A549 (cell line): Measurements from ENCODE around the gene SAMD3. TPM values are rescaled to one million over a fixed set of nuclear protein-coding genes. Genes with fewer than 3 reads are reported as not detected.

Source experiments
- ATAC-seq, 2 experiments: fragments of 200-7000 bp in 1 of 2; fragments of >200 bp in 1 of 2; cut with Nextera tagmentation in 1 of 2; cut with Tn5 transposase in 1 of 2; 3 replicates each; pipeline versions ENCODE4 v1.8.0 to v1.9.1; 2018 to 2020; ENCODE audit warnings: mild to moderate bottlenecking in 1 of 2, moderate library complexity in 1 of 2
- CTCF ChIA-PET: fragments of 300-600 bp; sonication (Branson Sonifier 250); formaldehyde crosslinking; extraction: SDS; loops from one replicate; lab custom pipeline; 2021; ENCODE audit warnings: antibody characterized with exemption, inconsistent platforms; lab: Yijun Ruan, JAX
- POLR2A ChIA-PET: fragments of 350-600 bp; formaldehyde crosslinking; extraction: SDS; loops from one replicate; lab custom pipeline; 2021; ENCODE audit warnings: antibody characterized with exemption, inconsistent platforms; lab: Yijun Ruan, JAX
- DNase-seq, 2 experiments: peaks; one replicate each; pipeline versions ENCODE4 v3.0.0 to v3.0.0-alpha.2; 2011 to 2016; ENCODE audit warnings: low read depth in 1 of 2, low spot score in 1 of 2
- FAIRE-seq: peaks from 2 replicates; lab custom pipeline; 2011; peaks lifted over from hg19 to GRCh38; lab: Jason Lieb, UNC
- H3K27ac ChIP-seq, 2 experiments: fragments of >200 bp; sonication (Bioruptor Twin); formaldehyde crosslinking; 3 replicates each; pipeline ENCODE4 v1.5.1; 2016 to 2017
- H3K4me1 ChIP-seq: fragments of >200 bp; sonication (Bioruptor Twin); formaldehyde crosslinking; 3 replicates; pipeline ENCODE4 v1.6.1; 2016
- H3K4me2 ChIP-seq: fragments of >200 bp; sonication (Bioruptor Twin); formaldehyde crosslinking; 3 replicates; pipeline ENCODE4 v1.6.1; 2016
- H3K4me3 ChIP-seq: fragments of >200 bp; sonication (Bioruptor Twin); formaldehyde crosslinking; 3 replicates; pipeline ENCODE4 v1.5.1; 2016
- H3K9me3 ChIP-seq: fragments of >200 bp; sonication (Bioruptor Twin); formaldehyde crosslinking; 3 replicates; pipeline ENCODE4 v1.6.1; 2016
- BHLHE40 ChIP-seq: IDR thresholded peaks from 2 replicates; pipeline ENCODE4 v1.6.1; 2012; ENCODE audit warnings: low read depth, low read length, inconsistent platforms
- CEBPB ChIP-seq, 2 experiments: fragments of >200 bp in 1 of 2; sonication (Bioruptor Twin) in 1 of 2; formaldehyde crosslinking in 1 of 2; IDR thresholded peaks; 2 replicates each; pipeline ENCODE4 v1.6.1; 2012 to 2016
- CHD4 ChIP-seq: fragments of 200-600 bp; sonication (generic); IDR thresholded peaks from 2 replicates; pipeline ENCODE4 v1.6.1; 2016; ENCODE audit warnings: antibody characterized with exemption, mild to moderate bottlenecking, borderline replicate concordance
- EP300 ChIP-seq, 2 experiments: fragments of >200 bp; sonication (Bioruptor Twin); formaldehyde crosslinking; IDR thresholded peaks; 2 replicates in 1 of 2; 3 replicates in 1 of 2; pipeline ENCODE4 v1.6.1; 2016 to 2017
- ESRRA ChIP-seq: fragments of 150-350 bp; IDR thresholded peaks from 2 replicates; pipeline ENCODE4 v1.6.1; 2014; ENCODE audit warnings: mild to moderate bottlenecking, low read length, borderline replicate concordance
- FOSL2 ChIP-seq, 2 experiments: fragments of 450-650 bp in 1 of 2; fragments of >200 bp in 1 of 2; sonication (Bioruptor Twin) in 1 of 2; formaldehyde crosslinking; IDR thresholded peaks; 2 replicates each; pipeline versions ENCODE4 v1.5.0 to v1.6.1; 2016 to 2020; ENCODE audit warnings: mild to moderate bottlenecking in 1 of 2, moderate library complexity in 1 of 2
- NR3C1 ChIP-seq: fragments of >200 bp; sonication (Bioruptor Twin); formaldehyde crosslinking; IDR thresholded peaks from 3 replicates; pipeline ENCODE4 v1.6.1; 2017
- ZC3H11A ChIP-seq: fragments of 450-650 bp; IDR thresholded peaks from 2 replicates; pipeline ENCODE4 v1.6.1; 2014; ENCODE audit warnings: antibody characterized with exemption, mild to moderate bottlenecking
- ZSCAN20 ChIP-seq: fragments of 250-450 bp; sonication (Bioruptor Pico); IDR thresholded peaks from 2 replicates; pipeline ENCODE4 v1.8.0; 2022; ENCODE audit warnings: mild to moderate bottlenecking, moderate library complexity
- WGBS: methylation state at CpG from one replicate; pipeline ENCODE4 v1.1.6; 2017; ENCODE audit errors: missing lambda C conversion rate; 5-methylcytosine and 5-hydroxymethylcytosine counted together
- polyA plus RNA-seq, 4 experiments: library from polyadenylated mRNA; depleted of rRNA in 3 of 4; stranded (reverse); fragments of >200 nt; fragmentation: RNase III in 1 of 4; extraction: RNeasy Plus Mini Kit Qiagen cat#74134 plus additional on column Dnase treatment in 1 of 4; gene quantifications; 2 replicates in 3 of 4; 3 replicates in 1 of 4; pipeline ENCODE4 v1.2.3, GENCODE V29; 2011 to 2017
- TF ChIP-seq, protein P1 (sequence below): fragments of >200 bp; sonication (Bioruptor Twin); formaldehyde crosslinking; IDR thresholded peaks from 3 replicates; pipeline ENCODE4 v1.5.1; 2016
- TF ChIP-seq, protein P2 (sequence below): IDR thresholded peaks from 2 replicates; pipeline ENCODE4 v1.6.1; 2012; ENCODE audit warnings: low read depth, borderline replicate concordance
- TF ChIP-seq, protein P3 (sequence below): fragments of >200 bp; sonication (Bioruptor Twin); formaldehyde crosslinking; IDR thresholded peaks from 2 replicates; pipeline ENCODE4 v1.6.1; 2016
- TF ChIP-seq, protein P4 (sequence below): IDR thresholded peaks from 2 replicates; pipeline ENCODE4 v1.6.1; 2012
- TF ChIP-seq, protein P5 (sequence below): fragments of 150-350 bp; IDR thresholded peaks from 2 replicates; pipeline ENCODE4 v1.6.1; 2014; ENCODE audit warnings: low read depth, mild to moderate bottlenecking, low read length
- TF ChIP-seq, protein P6 (sequence below): fragments of >200 bp; sonication (Bioruptor Twin); formaldehyde crosslinking; IDR thresholded peaks from 3 replicates; pipeline ENCODE4 v1.6.1; 2016
- TF ChIP-seq, protein P7 (sequence below): IDR thresholded peaks from 2 replicates; pipeline ENCODE4 v1.6.1; 2012

SAMD3 gene
- polyA plus RNA-seq, 2 of the 4 experiments (the other 2 are of a cell fraction): not detected

DNA sequence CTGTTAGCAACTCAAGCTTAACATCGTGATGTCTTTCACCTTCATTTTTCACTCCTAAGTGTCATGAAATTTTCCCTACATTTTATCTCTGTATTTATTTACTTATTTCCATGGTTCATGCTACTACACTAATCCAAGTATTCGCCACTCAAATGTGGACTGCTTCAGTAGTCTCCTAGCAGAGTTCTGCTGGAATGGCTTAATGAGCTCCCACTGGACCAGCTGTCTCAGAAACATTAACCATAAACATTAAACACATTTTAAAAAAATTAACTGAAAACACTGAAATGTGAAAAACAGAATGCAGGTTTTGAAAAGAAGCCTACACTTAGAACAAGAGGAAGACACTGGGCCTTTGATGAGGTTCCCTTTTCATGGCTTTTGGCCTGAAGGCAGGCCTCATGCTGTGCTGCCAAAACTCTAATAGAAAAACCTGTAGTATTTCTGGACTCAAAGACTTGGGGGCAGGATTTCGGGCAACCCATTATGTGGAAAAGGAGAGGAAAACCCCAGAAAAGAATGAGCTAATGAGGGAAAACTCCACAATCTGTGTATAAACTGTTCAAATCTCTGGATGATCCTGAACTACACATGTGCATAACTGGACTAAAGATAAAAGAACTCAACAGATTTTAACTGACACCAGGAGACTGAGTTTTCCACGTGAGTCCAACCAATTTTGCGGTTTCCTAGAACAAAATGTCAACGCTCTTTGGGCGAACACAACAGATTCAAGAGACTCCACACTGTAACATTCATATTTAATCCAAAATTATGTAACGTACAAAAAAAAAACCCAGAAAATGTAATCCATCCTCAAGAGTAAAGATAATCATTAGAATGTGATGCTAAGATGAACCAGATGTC, 33.0 kb downstream of the SAMD3 start:
- H3K4me3 ChIP-seq: no peak overlapping the region
- 68% methylated on average over 8 of the region's 8 CpGs for WGBS
- CTCF ChIA-PET: no interaction called here
- H3K9me3 ChIP-seq: no peaks in the 10 kb centered on the region
- DNase-seq (no peak), FAIRE-seq (no peak), ATAC-seq (no peak)
- TF ChIP-seq, protein P1, sequence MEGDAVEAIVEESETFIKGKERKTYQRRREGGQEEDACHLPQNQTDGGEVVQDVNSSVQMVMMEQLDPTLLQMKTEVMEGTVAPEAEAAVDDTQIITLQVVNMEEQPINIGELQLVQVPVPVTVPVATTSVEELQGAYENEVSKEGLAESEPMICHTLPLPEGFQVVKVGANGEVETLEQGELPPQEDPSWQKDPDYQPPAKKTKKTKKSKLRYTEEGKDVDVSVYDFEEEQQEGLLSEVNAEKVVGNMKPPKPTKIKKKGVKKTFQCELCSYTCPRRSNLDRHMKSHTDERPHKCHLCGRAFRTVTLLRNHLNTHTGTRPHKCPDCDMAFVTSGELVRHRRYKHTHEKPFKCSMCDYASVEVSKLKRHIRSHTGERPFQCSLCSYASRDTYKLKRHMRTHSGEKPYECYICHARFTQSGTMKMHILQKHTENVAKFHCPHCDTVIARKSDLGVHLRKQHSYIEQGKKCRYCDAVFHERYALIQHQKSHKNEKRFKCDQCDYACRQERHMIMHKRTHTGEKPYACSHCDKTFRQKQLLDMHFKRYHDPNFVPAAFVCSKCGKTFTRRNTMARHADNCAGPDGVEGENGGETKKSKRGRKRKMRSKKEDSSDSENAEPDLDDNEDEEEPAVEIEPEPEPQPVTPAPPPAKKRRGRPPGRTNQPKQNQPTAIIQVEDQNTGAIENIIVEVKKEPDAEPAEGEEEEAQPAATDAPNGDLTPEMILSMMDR: no peak
- TF ChIP-seq ZSCAN20 (CRISPR knock-in tag) (no peak), ESRRA (no peak)
- TF ChIP-seq, protein P2, sequence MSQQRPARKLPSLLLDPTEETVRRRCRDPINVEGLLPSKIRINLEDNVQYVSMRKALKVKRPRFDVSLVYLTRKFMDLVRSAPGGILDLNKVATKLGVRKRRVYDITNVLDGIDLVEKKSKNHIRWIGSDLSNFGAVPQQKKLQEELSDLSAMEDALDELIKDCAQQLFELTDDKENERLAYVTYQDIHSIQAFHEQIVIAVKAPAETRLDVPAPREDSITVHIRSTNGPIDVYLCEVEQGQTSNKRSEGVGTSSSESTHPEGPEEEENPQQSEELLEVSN: no peak
- TF ChIP-seq, protein P3, sequence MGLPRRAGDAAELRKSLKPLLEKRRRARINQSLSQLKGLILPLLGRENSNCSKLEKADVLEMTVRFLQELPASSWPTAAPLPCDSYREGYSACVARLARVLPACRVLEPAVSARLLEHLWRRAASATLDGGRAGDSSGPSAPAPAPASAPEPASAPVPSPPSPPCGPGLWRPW: no peak
- TF ChIP-seq, protein P4, sequence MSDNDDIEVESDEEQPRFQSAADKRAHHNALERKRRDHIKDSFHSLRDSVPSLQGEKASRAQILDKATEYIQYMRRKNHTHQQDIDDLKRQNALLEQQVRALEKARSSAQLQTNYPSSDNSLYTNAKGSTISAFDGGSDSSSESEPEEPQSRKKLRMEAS: no peak
- H3K4me2 ChIP-seq: no peak overlapping the region
- POLR2A ChIA-PET: no interaction called here
- no peak overlapping the region for H3K27ac ChIP-seq
- no peaks in the 10 kb centered on the region for H3K4me1 ChIP-seq

DNA sequence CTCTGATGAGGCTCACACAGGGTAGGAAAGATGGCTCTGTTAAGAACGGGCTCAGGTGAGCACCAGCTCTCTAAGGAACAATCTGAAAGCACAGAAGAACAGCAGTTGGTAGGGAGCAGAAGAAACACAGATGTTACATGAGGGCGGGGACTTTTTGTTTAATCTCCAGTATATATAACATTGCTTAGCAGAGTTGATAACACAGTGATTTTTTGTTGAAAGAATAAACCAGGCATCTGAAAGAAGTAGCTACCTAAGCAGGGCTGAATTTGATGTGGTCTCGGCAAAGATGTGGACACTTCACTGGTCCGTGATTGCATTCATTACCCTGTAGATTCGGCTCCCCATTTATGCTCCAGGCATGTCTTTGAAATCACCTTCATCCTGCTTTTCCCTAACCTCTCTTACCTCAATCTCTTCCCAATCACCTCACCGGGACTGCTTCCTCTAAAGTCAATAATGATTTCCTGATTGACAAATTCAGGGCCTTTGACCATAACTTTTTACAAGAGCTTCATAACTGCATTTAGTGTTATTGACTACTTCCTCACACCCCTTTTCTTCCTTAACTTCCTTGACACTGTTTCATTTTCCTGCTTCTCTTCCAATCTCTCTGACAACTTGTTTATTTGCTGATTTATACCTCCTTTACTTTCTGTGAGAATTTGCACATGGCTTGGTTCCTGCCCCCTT, 34.4 kb downstream of the SAMD3 start:
- H3K4me2 ChIP-seq: no peak overlapping the region
- H3K9me3 ChIP-seq: no peaks in the 10 kb centered on the region
- no peak for ATAC-seq
- no peak overlapping the region for H3K4me3 ChIP-seq
- WGBS: 47% methylated on average over 6 of the region's 6 CpGs
- POLR2A ChIA-PET: no interaction called here
- no peak overlapping the region for H3K27ac ChIP-seq
- TF ChIP-seq FOSL2 (IDR thresholded peaks at IDR 0.05) (no peak), FOSL2 (CRISPR knock-in tag; IDR thresholded peaks at IDR 0.05) (no peak), CHD4 (no peak), CEBPB (IDR thresholded peaks at IDR 0.05) (no peak), NR3C1 (no peak), EP300 (IDR thresholded peaks at IDR 0.05) (no peak), ZC3H11A (no peak), BHLHE40 (no peak)
- TF ChIP-seq, protein P5, sequence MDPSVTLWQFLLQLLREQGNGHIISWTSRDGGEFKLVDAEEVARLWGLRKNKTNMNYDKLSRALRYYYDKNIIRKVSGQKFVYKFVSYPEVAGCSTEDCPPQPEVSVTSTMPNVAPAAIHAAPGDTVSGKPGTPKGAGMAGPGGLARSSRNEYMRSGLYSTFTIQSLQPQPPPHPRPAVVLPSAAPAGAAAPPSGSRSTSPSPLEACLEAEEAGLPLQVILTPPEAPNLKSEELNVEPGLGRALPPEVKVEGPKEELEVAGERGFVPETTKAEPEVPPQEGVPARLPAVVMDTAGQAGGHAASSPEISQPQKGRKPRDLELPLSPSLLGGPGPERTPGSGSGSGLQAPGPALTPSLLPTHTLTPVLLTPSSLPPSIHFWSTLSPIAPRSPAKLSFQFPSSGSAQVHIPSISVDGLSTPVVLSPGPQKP: no peak
- TF ChIP-seq, protein P6, sequence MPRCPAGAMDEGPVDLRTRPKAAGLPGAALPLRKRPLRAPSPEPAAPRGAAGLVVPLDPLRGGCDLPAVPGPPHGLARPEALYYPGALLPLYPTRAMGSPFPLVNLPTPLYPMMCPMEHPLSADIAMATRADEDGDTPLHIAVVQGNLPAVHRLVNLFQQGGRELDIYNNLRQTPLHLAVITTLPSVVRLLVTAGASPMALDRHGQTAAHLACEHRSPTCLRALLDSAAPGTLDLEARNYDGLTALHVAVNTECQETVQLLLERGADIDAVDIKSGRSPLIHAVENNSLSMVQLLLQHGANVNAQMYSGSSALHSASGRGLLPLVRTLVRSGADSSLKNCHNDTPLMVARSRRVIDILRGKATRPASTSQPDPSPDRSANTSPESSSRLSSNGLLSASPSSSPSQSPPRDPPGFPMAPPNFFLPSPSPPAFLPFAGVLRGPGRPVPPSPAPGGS: no peak
- TF ChIP-seq, protein P7, sequence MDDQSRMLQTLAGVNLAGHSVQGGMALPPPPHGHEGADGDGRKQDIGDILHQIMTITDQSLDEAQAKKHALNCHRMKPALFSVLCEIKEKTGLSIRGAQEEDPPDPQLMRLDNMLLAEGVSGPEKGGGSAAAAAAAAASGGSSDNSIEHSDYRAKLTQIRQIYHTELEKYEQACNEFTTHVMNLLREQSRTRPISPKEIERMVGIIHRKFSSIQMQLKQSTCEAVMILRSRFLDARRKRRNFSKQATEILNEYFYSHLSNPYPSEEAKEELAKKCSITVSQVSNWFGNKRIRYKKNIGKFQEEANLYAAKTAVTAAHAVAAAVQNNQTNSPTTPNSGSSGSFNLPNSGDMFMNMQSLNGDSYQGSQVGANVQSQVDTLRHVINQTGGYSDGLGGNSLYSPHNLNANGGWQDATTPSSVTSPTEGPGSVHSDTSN: no peak
- TF ChIP-seq, protein P4: no peak
- TF ChIP-seq, protein P2: no peak
- TF ChIP-seq, all 56 proteins: peak for 0
- FAIRE-seq (no peak), DNase-seq (no peak)
- H3K4me1 ChIP-seq: no peaks in the 10 kb centered on the region
- CTCF ChIA-PET: no interaction called here
